ENCODE results near the gene GLRX3. TPM values are rescaled to one million over a fixed set of nuclear protein-coding genes. Genes with fewer than 3 reads are reported as not detected.
"Not testable (repeated sequence)": the region's sequence is repeated elsewhere in the genome, so short reads cannot be mapped to it uniquely, and the experiment has no call there.

Gene GLRX3
- total RNA-seq (2014; rRNA removed; shearing (Covaris generic)), result 178 and 182 TPM in 2 replicates
- polyA plus RNA-seq (2015; cell fraction: cytosol; rRNA removed), result 191 and 201 TPM in 2 replicates
- 120 and 128 TPM in 2 replicates for polyA plus RNA-seq (2015; cell fraction: nucleus; rRNA removed)

DNA sequence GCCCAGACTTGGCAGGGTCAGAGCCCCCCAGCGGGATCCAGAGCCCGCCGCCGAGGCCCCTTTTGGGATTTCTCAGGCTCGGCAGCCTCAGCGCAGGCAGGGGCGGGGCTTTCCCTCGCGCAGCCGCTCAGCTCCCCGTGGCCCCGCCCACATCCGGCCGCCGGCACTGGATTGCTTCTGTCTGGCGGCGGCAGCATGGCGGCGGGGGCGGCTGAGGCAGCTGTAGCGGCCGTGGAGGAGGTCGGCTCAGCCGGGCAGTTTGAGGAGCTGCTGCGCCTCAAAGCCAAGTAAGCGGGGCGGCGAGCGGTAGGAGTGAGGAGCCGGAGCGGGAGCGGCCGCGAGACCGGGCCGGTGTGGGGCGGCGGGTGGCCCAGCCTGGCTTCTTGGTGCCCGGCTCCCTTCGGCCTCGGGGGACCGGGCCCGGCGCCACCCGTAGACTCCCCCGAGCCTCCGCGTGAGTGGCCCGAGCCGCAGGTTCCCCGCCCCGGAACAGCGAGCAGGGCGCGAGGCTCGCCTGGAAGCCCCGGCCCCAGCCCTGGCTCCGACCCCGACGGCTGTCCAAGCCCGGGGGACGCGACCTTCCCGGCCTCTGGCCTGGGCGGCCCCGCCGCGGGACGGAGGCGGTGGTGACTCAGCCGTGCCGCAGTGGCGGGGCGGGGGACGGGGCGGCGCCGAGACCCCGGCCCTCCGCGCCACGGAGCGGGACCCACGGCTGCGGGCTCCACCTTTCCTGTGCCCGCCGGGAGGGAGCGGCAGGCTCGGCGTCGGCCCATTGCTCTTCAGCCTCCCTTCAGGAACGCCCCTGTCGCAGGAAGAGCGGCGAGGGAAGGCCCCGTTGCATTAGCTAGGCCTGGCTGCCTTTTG, at the start of gene GLRX3:
Gene GLRX3, plus strand, starts transcription at position 166 of the 864 bp plus-strand sequence. Its CDS starts 30 bp downstream, at position 196.
- peak; percentile 75 for DNase-seq (ENCODE audit: low read depth)

DNA sequence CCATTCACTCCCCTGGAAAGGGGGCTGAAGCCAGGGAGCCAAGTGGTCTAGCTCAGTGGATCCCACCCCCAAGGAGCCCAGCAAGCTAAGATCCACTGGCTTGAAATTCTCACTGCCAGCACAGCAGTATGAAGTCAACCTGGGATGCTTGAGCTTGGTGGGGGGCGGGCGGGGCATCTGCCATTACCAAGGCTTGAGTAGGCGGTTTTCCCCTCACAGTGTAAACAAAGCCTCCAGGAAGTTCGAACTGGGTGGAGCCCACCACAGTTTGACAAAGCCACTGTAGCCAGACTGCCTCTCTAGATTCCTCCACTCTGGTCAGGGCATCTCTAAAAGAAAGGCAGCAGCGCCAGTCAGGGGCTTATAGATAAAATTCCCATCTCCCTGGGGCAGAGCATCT, 45.6 kb upstream of the GLRX3 start:
- not testable (repeated sequence) for DNase-seq (ENCODE audit: low read depth)

DNA sequence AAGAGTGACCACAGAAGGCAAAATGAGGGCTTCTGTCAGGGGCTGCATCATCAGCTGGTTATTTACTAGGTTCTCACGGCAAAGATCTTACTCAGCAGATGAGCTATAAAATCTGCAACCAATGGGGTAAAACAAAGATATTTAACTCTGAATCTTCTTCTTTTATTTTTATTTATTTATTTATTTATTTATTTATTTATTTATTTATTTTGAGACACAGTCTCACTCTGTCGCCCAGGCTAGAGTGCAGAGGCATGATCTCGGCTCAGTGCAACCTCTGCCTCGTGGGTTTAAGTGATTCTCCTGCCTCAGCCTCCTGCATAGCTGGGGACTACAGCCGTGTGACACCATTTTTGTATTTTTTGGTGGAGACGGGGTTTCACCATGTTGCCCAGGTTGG, 36.8 kb upstream of the GLRX3 start:
- no peak for DNase-seq (ENCODE audit: low read depth)

DNA sequence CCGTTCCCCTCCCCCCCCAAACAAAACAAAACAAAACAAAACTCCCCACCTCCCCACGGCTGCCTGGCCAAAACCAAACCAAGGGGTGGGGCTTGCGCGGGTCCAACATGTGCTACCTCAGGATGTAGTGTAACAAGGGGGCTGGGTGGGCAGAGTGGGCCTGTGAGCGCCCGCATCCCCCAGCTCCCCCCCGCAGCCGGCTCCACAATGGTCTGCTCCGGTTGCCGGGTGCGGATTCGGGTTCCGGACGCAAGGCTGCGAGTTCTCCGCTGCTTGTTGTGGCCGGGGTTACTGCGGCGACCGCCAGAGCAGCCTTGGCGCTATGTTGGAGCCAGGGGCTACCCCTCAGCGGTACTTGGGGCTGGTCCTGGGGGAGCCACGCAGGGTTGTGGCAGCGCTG, 30.5 kb upstream of the GLRX3 start:
- no peak for DNase-seq (ENCODE audit: low read depth)

DNA sequence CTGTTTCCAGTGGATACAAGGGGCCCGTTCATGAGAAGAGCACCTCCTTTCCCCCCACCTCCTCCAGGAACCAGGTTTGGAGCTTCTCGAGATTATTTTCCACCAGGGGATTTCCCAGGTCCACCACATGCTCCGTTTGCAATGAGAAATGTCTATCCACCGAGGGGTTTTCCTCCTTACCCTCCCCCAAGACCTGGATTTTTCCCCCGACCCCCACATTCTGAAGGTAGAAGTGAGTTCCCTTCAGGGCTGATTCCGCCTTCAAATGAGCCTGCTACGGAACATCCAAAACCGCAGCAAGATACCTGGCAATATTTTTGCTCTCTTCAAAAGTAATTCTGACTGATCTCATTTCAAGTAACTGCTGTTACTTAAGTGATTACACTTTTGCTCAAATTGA, 28.0 kb upstream of the GLRX3 start:
- DNase-seq (ENCODE audit: low read depth), result not testable (repeated sequence)

DNA sequence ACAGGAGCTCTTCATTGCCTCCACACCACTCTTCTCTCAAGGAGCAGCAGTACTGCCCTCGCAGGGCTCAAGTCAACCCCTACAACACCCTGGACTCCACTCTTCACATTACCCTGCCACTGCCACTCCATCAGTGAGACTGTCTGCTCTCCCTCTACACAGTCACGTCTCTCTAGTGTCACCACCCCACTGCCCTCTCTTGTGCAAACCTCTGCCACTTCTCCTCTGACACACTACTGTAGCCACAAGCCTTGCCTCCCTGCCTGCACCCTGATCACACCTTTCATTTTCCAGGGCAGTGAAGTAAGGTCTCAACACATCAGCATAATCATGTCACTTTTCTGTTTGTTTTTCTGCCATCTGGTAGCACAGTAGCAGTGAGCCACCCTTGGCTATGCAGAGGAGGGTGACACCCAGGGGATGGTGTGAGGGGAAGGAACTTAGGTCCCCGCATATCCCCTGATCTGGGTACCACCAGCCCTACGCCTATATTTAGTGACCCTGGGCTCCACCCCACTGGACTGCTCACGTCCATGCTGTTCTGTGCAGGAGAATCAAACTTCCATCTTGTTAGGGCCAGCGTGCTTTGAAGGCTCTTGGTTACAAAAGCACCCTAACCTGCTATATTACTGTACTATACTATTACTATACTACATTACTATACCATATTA, 27.1 kb upstream of the GLRX3 start:
- DNase-seq (ENCODE audit: low read depth), result no peak

DNA sequence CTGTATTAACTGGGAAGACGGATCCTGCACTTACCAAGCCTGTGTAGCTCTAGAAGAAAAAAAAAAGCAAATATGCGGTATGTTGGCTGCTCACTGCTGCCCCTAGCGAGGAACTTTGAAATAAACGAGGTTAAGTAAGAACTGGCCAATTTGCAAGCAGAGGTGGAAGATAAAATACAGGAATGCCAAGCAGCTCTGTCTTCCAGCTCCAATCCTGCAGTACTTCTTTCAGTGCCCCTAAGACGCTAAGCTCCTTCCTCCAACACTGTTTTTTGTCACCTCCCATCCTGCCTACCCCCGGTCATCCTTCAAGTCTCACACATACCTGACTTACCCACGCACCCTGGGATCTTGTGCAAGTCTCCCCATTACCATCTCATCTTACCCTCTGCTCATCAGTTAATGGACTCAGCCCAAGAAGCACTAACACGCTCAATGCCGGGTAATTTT, 26.4 kb upstream of the GLRX3 start:
- peak; percentile 78 for DNase-seq (ENCODE audit: low read depth)

DNA sequence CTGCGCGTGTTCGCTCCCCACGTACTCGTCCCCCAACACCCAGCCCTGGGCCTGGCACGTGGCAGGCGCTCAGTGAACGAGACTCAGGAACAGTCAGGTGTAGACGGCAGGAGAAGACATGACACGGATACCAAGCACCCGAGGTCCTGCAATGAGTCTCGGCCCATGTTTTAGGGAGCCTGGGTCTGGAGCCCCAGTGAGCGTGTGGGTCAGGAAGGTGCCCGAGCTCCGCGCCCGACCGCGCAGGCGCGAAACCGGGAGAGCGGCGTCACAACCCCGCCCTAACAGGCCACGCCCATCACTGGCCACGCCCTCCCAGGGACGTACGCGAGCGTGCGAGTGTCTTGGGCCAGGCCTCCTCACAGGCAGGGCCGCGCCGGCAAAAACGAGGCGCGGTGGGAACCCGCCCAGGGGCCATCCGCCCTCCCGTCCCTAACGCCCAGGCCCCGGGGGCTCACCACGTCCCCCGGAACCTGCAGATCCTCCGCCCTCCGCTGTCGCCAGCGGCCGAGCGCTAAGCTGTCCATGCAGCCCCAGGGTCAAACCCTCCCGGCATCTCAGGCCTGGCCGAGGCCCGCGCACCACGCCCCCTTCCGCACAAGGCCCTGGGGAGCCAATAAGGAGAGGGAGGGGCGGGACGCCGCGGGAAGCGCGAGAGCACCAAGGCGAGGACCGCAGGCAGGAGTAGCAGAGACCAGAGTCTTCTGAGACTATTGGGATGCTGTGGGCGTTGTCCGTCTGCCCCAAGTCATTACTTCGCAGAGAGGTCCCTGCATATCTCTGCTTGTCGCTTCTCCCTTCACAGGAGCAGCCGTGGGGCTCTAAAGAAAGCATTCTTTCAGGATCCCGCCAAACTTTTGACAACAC, 25.7 kb upstream of the GLRX3 start, which contains the start of gene C10orf143:
Gene C10orf143, minus strand, starts transcription at position 585 of the 867 bp plus-strand sequence. Its CDS starts 58 bp downstream, at position 527.
- DNase-seq (ENCODE audit: low read depth), result peak; percentile 94

DNA sequence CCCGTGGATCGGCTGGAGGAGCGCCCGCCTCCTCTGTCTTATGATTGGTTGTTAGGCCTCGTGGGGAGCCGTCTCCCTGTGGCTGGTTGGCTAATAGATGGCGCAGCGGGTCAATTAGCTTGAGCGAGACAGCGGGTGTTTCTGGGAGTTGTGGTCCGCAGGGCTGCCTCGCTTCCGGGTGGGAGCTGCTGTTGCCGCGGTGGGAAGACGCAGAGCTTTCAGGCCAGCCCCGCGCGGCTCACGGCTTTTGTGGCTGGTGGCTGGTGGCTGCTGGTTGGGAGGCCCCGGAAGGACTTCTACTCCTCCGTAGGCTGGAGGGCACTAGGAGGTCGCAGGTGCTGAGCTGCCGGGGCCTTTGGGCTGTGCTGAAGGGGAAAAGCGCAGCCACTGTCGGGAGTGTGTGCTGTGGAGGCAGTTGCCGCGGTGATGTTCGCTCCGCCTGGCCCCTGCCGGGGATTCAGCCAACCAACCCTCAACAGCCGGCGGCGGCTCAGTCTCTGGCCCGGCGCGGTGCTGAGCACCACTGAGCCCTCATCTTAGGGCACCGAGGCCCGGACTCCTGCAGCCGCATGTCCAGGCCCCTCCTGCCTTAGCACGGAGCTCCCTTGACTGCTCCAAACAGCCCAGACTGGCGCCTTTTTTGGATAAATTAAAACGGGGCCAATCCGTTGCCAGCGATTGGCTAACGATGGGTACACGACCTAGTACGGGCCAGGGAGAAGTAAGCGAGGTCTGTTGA, 24.9 kb upstream of the GLRX3 start:
- peak; percentile 97 for DNase-seq (ENCODE audit: low read depth)

DNA sequence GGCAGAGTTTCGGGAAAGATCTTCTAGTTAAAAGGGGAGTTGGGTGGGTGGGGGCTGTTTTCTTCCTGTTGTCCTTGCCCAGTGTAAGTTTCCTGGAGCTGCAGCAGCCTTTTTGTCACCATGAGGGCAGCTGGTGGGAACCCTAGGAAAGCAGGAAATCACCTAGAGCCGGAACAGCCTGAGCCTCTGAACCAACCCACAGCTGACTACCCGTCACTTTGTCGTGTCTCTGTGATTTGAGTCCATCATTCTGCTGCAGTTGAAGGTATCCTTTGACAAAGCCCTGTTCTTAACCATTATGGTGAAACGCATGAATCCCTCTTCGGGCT, 24.4 kb upstream of the GLRX3 start:
- DNase-seq (ENCODE audit: low read depth), result no peak

DNA sequence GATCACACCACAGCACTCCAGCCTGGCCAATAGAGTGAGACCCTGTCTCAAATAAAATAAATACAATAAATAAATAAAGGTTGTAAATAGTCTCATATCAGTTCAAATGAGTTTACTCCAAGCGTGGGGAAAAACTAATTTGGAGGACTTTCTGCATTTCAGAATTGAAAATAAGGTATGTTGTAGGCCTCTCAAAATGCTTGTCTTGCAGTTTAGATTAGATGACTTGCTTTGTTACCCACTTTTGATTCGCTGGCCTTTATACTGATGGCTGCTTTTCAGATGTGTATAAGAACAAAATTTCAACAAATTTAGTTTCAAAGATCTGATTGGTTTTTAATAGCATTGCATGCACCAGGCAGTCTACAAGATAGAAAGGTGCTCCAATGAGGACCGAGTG, 23.4 kb upstream of the GLRX3 start:
- no peak for DNase-seq (ENCODE audit: low read depth)

DNA sequence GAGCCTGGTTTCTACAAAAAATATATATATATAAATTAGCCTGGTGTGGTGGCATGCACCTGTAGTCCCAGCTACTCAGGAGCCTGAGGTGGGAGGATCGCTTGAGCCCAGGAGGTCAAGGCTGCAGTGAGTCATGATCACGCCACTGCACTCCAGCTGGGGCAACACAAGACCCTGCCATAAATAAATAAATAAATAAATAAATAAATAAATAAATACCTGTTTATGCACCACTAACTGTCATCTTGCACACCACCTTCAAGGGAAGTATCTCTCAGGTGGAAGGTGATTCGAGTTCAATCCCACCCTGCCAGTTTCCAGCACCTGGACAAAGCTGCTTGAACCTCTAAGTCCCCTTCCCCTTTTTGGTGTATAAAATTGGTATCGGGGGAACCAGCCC, 19.2 kb upstream of the GLRX3 start:
- not testable (repeated sequence) for DNase-seq (ENCODE audit: low read depth)

DNA sequence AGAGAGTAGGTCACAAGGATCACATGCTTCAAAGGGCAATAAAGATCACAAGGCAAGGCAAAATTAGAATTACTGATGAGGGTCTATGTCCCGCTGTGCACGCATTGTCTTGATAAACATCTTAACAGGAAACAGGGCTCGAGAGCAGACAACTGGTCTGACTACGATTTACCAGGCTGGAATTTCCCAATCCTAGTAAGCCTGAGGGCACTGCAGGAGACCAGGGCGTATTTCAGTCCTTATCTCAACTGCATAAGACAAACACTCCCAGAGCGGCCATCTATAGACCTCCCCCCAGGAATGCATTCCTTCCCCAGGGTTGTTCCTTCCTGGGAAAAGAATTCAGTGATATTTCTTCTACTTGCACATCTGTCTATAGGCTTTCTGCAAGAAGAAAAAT, 18.7 kb upstream of the GLRX3 start:
- not testable (repeated sequence) for DNase-seq (ENCODE audit: low read depth)

DNA sequence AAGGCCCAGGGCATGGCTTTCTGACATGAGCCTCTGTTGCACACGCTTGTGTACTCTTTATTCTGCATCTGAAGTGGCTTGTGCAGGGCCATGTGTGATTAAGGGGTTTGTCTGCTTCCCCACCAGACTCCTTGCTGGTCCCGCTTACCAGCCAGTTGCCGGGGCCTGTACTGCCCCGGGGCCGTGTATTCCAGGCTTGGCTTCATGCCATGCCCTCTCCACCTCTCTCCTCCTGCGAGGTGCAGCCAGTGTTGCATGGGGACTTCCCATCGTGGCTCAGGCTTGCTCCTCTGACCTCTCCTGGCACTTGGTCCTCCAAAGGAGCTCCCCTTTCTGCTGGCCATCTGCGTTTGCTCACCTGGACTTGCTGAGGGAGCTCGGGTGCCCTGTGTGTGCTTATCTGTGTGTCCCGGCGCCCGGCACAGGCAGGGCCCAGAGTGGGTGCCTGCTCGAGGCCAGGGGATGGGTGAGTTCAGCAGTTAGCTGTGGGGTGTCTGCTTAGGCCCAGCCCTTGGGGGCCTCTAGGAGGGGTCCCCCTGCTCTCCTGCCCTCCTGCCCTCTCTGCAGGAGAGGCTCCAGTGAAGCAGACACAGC, 14.6 kb upstream of the GLRX3 start:
- no peak for DNase-seq (ENCODE audit: low read depth)

DNA sequence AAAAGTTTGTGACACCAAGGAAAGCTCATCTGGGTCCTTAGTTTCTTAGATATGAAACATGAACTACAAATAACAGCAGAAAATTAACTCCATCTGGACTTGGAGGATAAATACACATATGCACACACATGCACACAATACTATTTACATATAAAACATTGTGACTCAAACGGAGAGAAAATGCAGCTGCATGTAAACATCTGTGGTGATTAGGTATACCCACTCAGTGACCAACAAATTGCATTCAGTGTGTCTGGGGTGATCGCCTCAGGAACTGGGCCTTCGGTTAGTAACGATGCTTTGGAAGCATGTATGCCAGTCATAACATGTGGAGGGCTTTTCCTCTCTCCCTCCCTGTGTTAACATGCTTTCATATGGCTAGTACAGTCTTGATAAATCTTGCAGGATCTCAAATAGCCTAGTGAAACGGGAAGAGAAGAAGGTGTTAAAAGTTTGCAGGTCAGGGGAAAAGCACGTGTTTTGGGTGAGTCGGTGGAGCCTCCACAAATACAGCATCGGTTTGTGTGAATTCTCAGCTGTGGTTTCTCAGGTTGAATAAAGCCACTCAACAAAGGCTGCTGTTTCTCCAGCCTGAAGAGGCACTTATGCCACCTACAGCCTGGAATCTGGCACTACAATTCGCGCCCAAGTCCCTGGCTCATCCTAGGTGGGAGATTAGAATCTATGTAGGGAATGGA, 8.7 kb upstream of the GLRX3 start:
- peak; percentile 72 for DNase-seq (ENCODE audit: low read depth)

DNA sequence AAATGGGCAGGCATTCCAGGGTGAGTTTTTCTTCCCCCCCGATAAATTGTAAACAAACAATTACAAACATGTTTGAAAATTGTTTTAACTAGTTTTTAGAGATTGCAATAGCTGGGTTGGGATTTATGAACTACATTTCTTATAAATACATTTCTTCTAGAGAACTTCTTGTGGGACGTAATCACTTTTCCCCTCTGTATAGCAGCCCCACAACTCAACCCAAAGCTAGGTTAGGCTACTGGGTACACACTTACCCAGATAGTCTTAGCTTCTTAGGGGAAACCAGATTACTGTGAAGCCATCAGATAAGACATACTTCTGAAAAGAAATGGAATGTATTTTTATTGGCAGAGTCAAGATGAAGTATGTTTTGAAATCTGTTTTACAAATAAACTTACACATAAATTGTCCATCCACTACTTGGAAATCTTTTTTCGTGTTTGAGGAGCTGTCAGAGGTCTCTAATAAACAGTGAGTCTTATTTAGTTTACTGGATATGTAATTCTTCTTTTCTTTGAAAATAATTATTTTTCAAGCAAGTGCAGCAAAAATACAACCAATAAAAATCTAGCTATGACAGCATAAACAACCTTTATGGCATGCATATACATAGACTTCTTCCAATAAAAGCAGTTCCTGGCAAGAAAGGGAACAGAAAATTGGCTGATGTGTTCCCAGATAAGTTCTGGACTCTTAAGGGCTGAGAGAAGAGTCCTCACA, 8.0 kb upstream of the GLRX3 start:
- no peak for DNase-seq (ENCODE audit: low read depth)

DNA sequence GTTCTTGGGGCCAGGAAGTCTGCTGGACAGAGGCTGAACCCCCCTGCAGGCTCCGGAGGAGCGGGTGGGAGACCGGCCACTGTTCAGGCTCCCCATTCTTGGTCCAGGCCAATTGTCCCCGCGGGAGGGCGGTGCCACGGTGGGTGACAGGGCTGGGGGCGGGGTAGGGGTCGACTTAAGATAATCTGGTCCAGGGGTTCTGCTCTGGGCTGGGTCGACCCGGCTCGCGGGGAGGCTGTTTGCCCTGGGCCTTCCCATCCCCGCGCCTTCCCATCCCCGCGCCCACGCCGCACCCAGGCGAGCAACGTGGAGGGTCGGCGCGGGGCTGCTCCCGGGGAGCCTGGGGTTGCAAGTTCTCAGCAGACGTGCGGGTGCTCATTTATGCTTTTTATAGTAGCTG, 7.3 kb upstream of the GLRX3 start:
- DNase-seq (ENCODE audit: low read depth), result no peak

DNA sequence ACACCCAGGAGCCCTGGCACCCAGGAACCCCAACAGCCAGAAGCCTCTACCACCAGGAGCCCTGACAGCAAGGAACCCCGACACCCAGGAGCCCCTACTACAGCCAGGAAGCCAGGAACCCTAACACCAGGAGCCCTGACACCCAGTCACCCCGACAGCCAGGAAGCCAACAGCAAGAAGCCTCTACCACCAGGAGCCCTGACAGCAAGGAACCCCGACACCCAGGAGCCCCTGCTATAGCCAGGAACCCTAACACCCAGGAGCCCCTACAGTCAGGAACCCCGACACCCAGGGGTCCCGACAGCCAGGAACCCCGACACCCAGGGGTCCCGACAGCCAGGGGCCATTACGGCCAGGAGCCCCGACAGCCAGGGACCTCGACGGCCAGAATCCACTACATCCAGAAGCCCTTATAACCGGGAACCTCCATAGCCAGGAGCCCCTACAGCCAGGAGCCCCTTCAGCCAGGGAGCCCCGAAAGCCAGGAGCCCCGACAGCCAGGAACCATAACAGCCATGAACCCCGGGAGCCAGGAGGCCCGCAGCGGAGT, 440 bp upstream of the GLRX3 start:
- DNase-seq (ENCODE audit: low read depth), result no peak

DNA sequence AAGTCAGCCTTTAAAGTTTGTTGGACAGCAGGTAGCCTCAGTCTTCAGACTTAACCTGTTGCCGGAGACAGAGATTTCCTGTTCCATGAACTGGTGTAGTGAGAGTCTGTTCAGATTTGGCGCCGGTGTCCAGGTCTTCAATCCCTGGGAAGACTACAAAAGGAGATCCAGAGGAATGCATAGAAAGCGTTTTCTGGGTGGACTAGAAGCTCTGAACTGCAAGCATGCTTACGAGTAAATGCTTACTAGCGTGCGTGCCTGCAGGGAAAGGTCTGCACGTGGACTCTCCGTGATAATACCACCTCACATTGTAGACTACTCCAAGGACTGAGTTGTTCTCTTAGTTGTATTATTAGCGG, 878 bp downstream of the GLRX3 start:
- peak; percentile 16 for DNase-seq (ENCODE audit: low read depth)

Measured in HT1080 (cell line).